Caco-2 (cell line): ENCODE results near the gene FAM20B. TPM values are rescaled to one million over a fixed set of nuclear protein-coding genes. Genes with fewer than 3 reads are reported as not detected.
A peak's percentile ranks its signal among the peaks of the same experiment; 100 is the strongest.
"Not testable (repeated sequence)": the region's sequence is repeated elsewhere in the genome, so short reads cannot be mapped to it uniquely, and the experiment has no call there.

Experiments used
- BruUV-seq: library from RNA; stranded (reverse); fragments of 400-500 nt; replicated peaks from 2 replicates; lab custom pipeline; 2021; lab: Mats Ljungman, UMichigan
- CTCF ChIA-PET: fragments of 300-600 bp; sonication (Branson Sonifier 250); formaldehyde crosslinking; loops from one replicate; lab custom pipeline; 2022; ENCODE audit warnings: antibody characterized with exemption; lab: Charles Lee
- POLR2A ChIA-PET: fragments of 300-600 bp; sonication (Branson Sonifier 250); formaldehyde crosslinking; loops from one replicate; lab custom pipeline; 2022; ENCODE audit warnings: antibody characterized with exemption; lab: Charles Lee
- DNase-seq, 2 experiments: peaks; one replicate each; pipeline versions ENCODE4 v3.0.0 to v3.0.0-alpha.2; 2020 to 2022
- H3K27me3 ChIP-seq: replicated peaks from 2 replicates; pipeline ENCODE4 v1.6.0; 2011; ENCODE audit warnings: low read length; ENCODE audit not compliant: control insufficient read depth, insufficient read depth
- H3K36me3 ChIP-seq: 2 replicates; pipeline ENCODE4 v1.5.1; 2011; ENCODE audit warnings: low read length; ENCODE audit not compliant: control insufficient read depth, insufficient read depth
- H3K4me1 ChIP-seq: fragments of 250-450 bp; sonication (Bioruptor Pico); 2 replicates; pipeline ENCODE4 v1.5.1; 2020; ENCODE audit warnings: mild to moderate bottlenecking
- H3K4me3 ChIP-seq: 2 replicates; pipeline ENCODE4 v1.5.1; 2011; ENCODE audit warnings: low read depth, mild to moderate bottlenecking, control low read depth, low read length
- H3K9me3 ChIP-seq: fragments of 250-450 bp; sonication (Bioruptor Pico); 2 replicates; pipeline ENCODE4 v1.5.1; 2020; ENCODE audit warnings: mild to moderate bottlenecking, moderate library complexity
- H3K27ac Mint-ChIP-seq: one replicate; pipeline ENCODE4 v1.8.0; 2022; ENCODE audit warnings: mixed read lengths; ENCODE audit not compliant: unreplicated experiment
- H3K27me3 Mint-ChIP-seq: one replicate; pipeline ENCODE4 v1.8.0; 2022; ENCODE audit warnings: mixed read lengths; ENCODE audit not compliant: insufficient read depth, unreplicated experiment
- H3K36me3 Mint-ChIP-seq: one replicate; pipeline ENCODE4 v1.8.0; 2022; ENCODE audit warnings: mild to moderate bottlenecking, mixed read lengths; ENCODE audit not compliant: insufficient read depth, unreplicated experiment
- H3K4me1 Mint-ChIP-seq: one replicate; pipeline ENCODE4 v1.8.0; 2022; ENCODE audit warnings: low read depth, mixed read lengths; ENCODE audit not compliant: unreplicated experiment
- H3K4me3 Mint-ChIP-seq: one replicate; pipeline ENCODE4 v1.8.0; 2022; ENCODE audit warnings: mild to moderate bottlenecking, moderate library complexity, mixed read lengths; ENCODE audit not compliant: unreplicated experiment
- H3K9me3 Mint-ChIP-seq: one replicate; pipeline ENCODE4 v1.8.0; 2022; ENCODE audit warnings: mixed read lengths; ENCODE audit not compliant: unreplicated experiment
- intact Hi-C: fragments of 100-400 bp; cut with micrococcal nuclease; formaldehyde crosslinking; loops from one replicate; pipeline ENCODE4 v1.10.0; 2022; ENCODE audit not compliant: unreplicated experiment
- total RNA-seq: library from RNA; stranded (reverse); gene quantifications from 2 replicates; pipeline ENCODE4 v1.2.3, GENCODE V29; 2022
- TF ChIP-seq, protein P1 (sequence below), 2 experiments: fragments of 200-600 bp in 1 of 2; IDR thresholded peaks; 1 replicate in 1 of 2; 2 replicates in 1 of 2; pipeline versions ENCODE4 v1.5.1 to v1.8.0; 2011 to 2022; ENCODE audit warnings: antibody characterized with exemption in 1 of 2, control low read depth in 1 of 2, inconsistent platforms in 1 of 2, low read depth in 1 of 2, low read length in 1 of 2, mild to moderate bottlenecking in 1 of 2, moderate library complexity in 1 of 2; ENCODE audit not compliant: insufficient read depth in 1 of 2, severe bottlenecking in 1 of 2, unreplicated experiment in 1 of 2

Gene FAM20B
- total RNA-seq, 1 experiment from 2014 or later = 24.5 TPM

GRCh38 chr1:179034720-179035119, 9.0 kb downstream of the FAM20B start:
- Mint-ChIP-seq H3K27me3 (no peaks in the 10 kb centered on the region), H3K27ac (no peak overlapping the region), H3K36me3 (no peaks in the 10 kb centered on the region), H3K9me3 (no peaks in the 10 kb centered on the region), H3K4me1 (peaks cover 31% of the 10 kb centered on the region), H3K4me3 (no peak overlapping the region)
- BruUV-seq = no TSS peak
- Histone ChIP-seq H3K36me3 (no peaks in the 10 kb centered on the region), H3K27me3 (no peaks in the 10 kb centered on the region), H3K4me1 (peaks cover 18% of the 10 kb centered on the region), H3K9me3 (no peaks in the 10 kb centered on the region), H3K4me3 (no peak overlapping the region)
- ChIA-PET CTCF (no interaction called here), POLR2A (no interaction called here)
- intact Hi-C loops = no loop called here
- TF ChIP-seq, protein P1, sequence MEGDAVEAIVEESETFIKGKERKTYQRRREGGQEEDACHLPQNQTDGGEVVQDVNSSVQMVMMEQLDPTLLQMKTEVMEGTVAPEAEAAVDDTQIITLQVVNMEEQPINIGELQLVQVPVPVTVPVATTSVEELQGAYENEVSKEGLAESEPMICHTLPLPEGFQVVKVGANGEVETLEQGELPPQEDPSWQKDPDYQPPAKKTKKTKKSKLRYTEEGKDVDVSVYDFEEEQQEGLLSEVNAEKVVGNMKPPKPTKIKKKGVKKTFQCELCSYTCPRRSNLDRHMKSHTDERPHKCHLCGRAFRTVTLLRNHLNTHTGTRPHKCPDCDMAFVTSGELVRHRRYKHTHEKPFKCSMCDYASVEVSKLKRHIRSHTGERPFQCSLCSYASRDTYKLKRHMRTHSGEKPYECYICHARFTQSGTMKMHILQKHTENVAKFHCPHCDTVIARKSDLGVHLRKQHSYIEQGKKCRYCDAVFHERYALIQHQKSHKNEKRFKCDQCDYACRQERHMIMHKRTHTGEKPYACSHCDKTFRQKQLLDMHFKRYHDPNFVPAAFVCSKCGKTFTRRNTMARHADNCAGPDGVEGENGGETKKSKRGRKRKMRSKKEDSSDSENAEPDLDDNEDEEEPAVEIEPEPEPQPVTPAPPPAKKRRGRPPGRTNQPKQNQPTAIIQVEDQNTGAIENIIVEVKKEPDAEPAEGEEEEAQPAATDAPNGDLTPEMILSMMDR (IDR thresholded peaks at IDR 0.05; ENCODE audit: insufficient read depth in 1 of 2, low read depth in 1 of 2, low read length in 1 of 2, severe bottlenecking in 1 of 2, unreplicated experiment in 1 of 2) = no peak
- DNase-seq = no peak

- TF ChIP-seq, protein P1 (IDR thresholded peaks at IDR 0.05; ENCODE audit: insufficient read depth in 1 of 2, low read depth in 1 of 2, low read length in 1 of 2, severe bottlenecking in 1 of 2, unreplicated experiment in 1 of 2) = no peak
- H3K27me3 Mint-ChIP-seq = no peaks in the 10 kb centered on the region
- BruUV-seq = no TSS peak
- H3K4me1 ChIP-seq = peaks cover under 1% of the 10 kb centered on the region; the same call in 1 of the 2 replicates
- H3K4me1 Mint-ChIP-seq = peaks cover 17% of the 10 kb centered on the region
- POLR2A ChIA-PET = no interaction called here
- CTCF ChIA-PET = no interaction called here
- no peaks in the 10 kb centered on the region for H3K9me3 Mint-ChIP-seq
- H3K36me3 Mint-ChIP-seq = peaks cover 5% of the 10 kb centered on the region
- no peak overlapping the region for H3K4me3 ChIP-seq
- no peaks in the 10 kb centered on the region for H3K36me3 ChIP-seq
- intact Hi-C loops = no loop called here
- H3K27me3 ChIP-seq = no peaks in the 10 kb centered on the region
- no peak for DNase-seq
- no peaks in the 10 kb centered on the region for H3K9me3 ChIP-seq
- H3K4me3 Mint-ChIP-seq = no peak overlapping the region
- peak overlapping the region; percentile 9 for H3K27ac Mint-ChIP-seq
Observed at GRCh38 chr1:179036844-179037465, 11.3 kb downstream of the FAM20B start.

DNA sequence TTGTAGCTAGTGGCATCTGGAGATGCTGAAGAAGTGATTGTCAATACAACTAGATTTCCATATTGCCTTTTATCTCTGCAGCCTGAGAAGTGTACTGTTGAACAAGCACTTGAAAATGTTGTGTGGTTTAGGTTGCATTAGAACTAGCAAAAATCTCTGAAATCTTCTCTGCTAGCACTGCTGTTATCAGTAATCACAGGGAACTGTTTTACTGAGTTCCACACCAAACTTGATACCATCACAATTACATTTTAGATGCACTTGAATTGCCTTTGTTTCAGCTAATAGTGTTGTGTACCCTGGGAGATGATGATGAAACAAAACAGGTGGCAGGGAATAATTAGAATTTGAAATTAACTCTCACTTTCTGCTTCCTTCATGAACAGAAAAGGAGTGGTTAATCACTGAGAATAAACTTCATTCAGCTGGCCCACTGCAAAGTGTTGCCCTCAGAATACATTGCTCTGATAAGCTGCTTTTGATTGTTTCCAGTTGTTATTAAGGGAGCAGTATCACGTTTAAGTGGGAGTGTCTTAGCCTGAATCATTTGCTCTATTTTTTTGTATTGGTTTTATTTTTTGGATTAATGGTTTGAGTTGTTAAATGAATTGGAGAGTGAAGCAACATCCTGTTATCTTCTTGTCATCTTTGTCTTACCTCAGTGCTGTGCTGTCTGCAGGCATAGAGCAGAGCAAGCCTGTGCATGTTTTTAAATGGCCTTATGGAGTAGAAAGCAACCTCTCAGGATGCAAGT, 13.0 kb downstream of the FAM20B start:
- no peak for DNase-seq
- TF ChIP-seq, protein P1 (IDR thresholded peaks at IDR 0.05; ENCODE audit: insufficient read depth in 1 of 2, low read depth in 1 of 2, low read length in 1 of 2, severe bottlenecking in 1 of 2, unreplicated experiment in 1 of 2) = no peak
- Histone ChIP-seq H3K9me3 (no peaks in the 10 kb centered on the region), H3K27me3 (no peaks in the 10 kb centered on the region), H3K4me1 (no peaks in the 10 kb centered on the region), H3K4me3 (no peak overlapping the region), H3K36me3 (no peaks in the 10 kb centered on the region; the same call in 1 of the 2 replicates)
- Mint-ChIP-seq H3K36me3 (peaks cover 6% of the 10 kb centered on the region), H3K27me3 (no peaks in the 10 kb centered on the region), H3K9me3 (no peaks in the 10 kb centered on the region), H3K4me1 (peaks cover 17% of the 10 kb centered on the region), H3K27ac (no peak overlapping the region), H3K4me3 (no peak overlapping the region)
- intact Hi-C loops = no loop called here
- CTCF ChIA-PET = no interaction called here
- no TSS peak for BruUV-seq
- POLR2A ChIA-PET = no interaction called here

- H3K27ac Mint-ChIP-seq, H3K4me1 ChIP-seq, H3K9me3 Mint-ChIP-seq, CTCF ChIA-PET, H3K36me3 Mint-ChIP-seq, H3K27me3 Mint-ChIP-seq, BruUV-seq, H3K9me3 ChIP-seq, intact Hi-C loops, H3K4me3 Mint-ChIP-seq, H3K36me3 ChIP-seq, POLR2A ChIA-PET, DNase-seq, H3K27me3 ChIP-seq, H3K4me3 ChIP-seq: not testable (repeated sequence)
- peaks cover 17% of the 10 kb centered on the region for H3K4me1 Mint-ChIP-seq
Observed at GRCh38 chr1:179039502-179040174, 13.9 kb downstream of the FAM20B start.
